ENCODE results near the gene PLA2G12B.

The PLA2G12B gene

DNA sequence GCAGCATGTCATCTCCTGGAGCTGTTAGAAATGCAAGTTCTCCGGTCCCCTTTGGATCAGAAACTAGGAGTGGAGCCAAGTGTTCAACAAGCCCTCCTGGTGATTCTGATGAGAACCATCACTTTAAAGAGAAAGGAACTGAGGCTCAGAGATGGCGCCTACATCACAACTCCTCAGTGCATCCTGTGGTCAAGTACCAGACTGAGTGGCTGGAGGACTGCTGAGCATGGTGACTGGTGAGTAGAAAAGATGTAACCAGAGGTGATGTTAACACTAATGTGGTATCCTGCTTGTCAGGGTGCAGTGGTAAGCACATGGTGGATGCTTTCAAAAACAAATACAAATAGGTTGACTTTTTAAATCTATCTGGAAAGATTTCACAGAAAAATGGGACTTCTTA is 64.5 kb downstream of the PLA2G12B start:
- no peak for DNase-seq (ENCODE audit: low read depth in 2 of 2)

DNA sequence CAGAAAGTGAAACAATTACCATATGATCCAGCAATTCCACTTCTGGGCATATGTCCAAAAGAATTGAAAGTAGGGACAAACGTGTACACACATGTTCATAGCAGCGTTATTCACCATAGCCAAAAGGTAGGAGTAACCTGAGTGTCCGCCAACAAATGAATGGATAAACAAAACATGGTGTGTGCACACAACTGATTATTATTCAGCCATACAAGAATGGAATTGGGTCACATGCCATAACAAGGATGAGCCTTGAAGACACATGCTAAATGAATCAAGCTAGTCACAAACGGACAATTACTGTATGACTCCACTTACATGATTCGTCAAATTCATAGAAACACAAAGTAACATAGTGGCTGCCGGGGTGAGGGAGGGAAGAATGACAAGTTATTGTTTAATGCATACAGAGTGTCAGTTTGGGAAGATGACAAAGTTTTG is 65.2 kb downstream of the PLA2G12B start:
- no peak for DNase-seq (ENCODE audit: low read depth in 2 of 2)

- no peak for DNase-seq (ENCODE audit: low read depth in 2 of 2)
Measured at GRCh38 chr10:72888151-72888638, 66.4 kb downstream of the PLA2G12B start.

GRCh38 chr10:72887043-72887442 is 67.6 kb downstream of the PLA2G12B start:
- no peak for DNase-seq (ENCODE audit: low read depth in 2 of 2)

- DNase-seq (ENCODE audit: low read depth in 2 of 2), result no peak
Measured at GRCh38 chr10:72886621-72887020, 68.0 kb downstream of the PLA2G12B start.

- DNase-seq (ENCODE audit: low read depth in 2 of 2), result no peak
Measured at GRCh38 chr10:72885953-72886352, 68.7 kb downstream of the PLA2G12B start.
